NCI-H226 (cell line): Measurements from ENCODE around the gene IL20RA.

Experiments used
- DNase-seq: peaks from one replicate; pipeline ENCODE4 v3.0.0-alpha.2; 2015

IL20RA gene

GRCh38 chr6:137043710-137044365 is 927 bp downstream of the IL20RA start:
- DNase-seq = peak; percentile 6

GRCh38 chr6:137040393-137040792 is 4.4 kb downstream of the IL20RA start:
- DNase-seq = no peak

- DNase-seq = no peak
Measured at GRCh38 chr6:137039010-137039409, 5.8 kb downstream of the IL20RA start.

GRCh38 chr6:137036566-137037300 is 8.0 kb downstream of the IL20RA start:
- no peak for DNase-seq

- no peak for DNase-seq
Measured at GRCh38 chr6:137033828-137034227, 10.9 kb downstream of the IL20RA start.

GRCh38 chr6:137031122-137031521 is 13.6 kb downstream of the IL20RA start:
- DNase-seq = no peak

- no peak for DNase-seq
Measured at GRCh38 chr6:137028912-137029311, 15.9 kb downstream of the IL20RA start.

- DNase-seq = no peak
Measured at GRCh38 chr6:137025786-137026730, 18.7 kb downstream of the IL20RA start.

GRCh38 chr6:137024237-137024990 is 20.4 kb downstream of the IL20RA start:
- no peak for DNase-seq

- no peak for DNase-seq
Measured at GRCh38 chr6:137020776-137021175, 24.0 kb downstream of the IL20RA start.

- DNase-seq = no peak
Measured at GRCh38 chr6:137019476-137020272, 25.1 kb downstream of the IL20RA start.

- no peak for DNase-seq
Measured at GRCh38 chr6:137017081-137017480, 27.7 kb downstream of the IL20RA start.

GRCh38 chr6:137016356-137016755 is 28.4 kb downstream of the IL20RA start:
- peak; percentile 91 for DNase-seq

- no peak for DNase-seq
Measured at GRCh38 chr6:137015943-137016342, 28.8 kb downstream of the IL20RA start.

GRCh38 chr6:137013738-137014602 is 30.8 kb downstream of the IL20RA start:
- peak; percentile 65 for DNase-seq

- peak; percentile 36 for DNase-seq
Measured at GRCh38 chr6:137013031-137013430, 31.7 kb downstream of the IL20RA start.

- no peak for DNase-seq
Measured at GRCh38 chr6:137011406-137011805, 33.4 kb downstream of the IL20RA start.

GRCh38 chr6:137010128-137010718 is 34.5 kb downstream of the IL20RA start:
- DNase-seq = no peak

GRCh38 chr6:137008204-137008603 is 36.6 kb downstream of the IL20RA start:
- no peak for DNase-seq

- no peak for DNase-seq
Measured at GRCh38 chr6:137006056-137006455, 38.7 kb downstream of the IL20RA start.
